CD4-positive, alpha-beta T cell treated with Interleukin-4 for 4 hours (primary cell): ENCODE results near the gene PELI1.
A peak's percentile ranks its signal among the peaks of the same experiment; 100 is the strongest.
"Not testable (repeated sequence)": the region's sequence is repeated elsewhere in the genome, so short reads cannot be mapped to it uniquely, and the experiment has no call there.

ENCODE experiments used
- DNase-seq: peaks from one replicate; pipeline ENCODE4 v3.0.0-alpha.2; 2020

PELI1 gene

DNA sequence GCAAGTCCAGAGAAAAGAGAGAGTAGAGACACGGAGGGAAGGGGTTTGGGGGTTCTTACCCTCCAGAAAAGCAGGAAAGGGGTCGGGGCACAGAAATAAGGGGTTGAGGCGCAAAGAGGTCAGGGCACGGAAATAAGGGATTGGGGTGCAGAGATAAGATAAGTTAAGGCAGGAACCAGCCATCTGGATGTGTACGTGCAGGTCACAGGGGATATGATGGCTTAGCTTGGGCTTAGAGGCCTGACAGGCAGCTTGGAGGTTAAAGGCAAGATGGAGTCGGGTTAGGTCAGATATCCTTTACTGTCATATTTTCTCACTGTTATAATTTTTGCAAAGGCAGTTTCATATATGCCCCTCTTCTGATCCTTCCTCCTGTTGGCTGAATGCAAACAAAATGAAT, 64.5 kb downstream of the PELI1 start:
- DNase-seq: not testable (repeated sequence)

DNA sequence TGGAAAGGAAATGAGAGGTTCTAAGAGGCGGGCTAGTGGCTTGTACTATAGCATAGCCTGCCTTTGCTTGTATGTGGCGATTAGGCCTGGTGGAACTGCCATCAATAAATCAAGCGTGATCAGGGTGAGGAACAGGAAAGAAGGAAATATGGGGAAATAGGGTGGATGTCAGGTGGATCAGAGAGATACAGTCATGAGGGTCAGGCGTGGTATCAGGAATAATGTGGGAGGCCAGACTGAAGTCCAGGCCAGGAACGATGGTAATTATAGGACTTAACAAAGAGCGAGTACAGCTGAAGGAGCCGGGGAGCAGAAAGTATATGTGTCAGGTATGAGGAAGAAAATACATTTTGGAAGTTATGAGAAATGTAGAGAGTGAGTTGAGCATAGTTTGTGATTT, 67.4 kb downstream of the PELI1 start:
- not testable (repeated sequence) for DNase-seq

DNA sequence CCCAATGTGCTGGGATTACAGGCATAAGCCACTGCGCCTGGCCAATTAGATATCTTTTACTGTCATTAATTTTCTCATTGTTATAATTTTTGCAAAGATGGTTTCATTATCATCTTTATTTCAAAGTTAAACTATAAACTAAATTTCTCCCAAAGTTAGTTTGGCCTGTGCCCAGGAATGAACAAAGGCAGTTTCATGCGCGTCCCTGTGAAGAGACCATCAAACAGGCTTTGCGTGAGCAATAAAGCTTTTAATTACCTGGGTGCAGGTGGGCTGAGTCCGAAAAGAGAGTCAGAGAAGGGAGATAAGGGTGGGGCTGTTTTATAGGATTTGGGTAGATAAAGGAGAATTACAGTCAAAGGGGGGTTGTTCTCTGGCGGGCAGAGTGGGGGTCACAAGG, 69.6 kb downstream of the PELI1 start:
- DNase-seq: not testable (repeated sequence)

DNA sequence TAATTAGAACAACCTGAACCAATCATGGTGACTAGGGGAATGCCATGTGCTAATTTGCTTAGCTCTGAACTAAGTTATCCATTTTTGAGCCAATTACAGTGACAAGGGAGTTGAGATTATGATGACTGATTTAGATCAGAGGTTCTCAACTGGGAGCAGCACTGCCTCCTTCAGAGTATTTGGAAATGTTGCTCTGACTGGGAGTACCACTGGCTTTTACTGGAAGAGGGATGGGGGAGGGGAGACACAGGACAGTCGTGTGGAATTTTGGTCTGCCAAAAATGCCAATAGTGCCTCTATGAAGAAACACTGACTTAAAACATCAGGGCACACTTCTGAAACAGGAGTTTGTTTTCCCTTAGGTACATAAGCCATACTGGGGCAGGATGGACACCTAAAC, 76.9 kb downstream of the PELI1 start:
- DNase-seq: no peak

DNA sequence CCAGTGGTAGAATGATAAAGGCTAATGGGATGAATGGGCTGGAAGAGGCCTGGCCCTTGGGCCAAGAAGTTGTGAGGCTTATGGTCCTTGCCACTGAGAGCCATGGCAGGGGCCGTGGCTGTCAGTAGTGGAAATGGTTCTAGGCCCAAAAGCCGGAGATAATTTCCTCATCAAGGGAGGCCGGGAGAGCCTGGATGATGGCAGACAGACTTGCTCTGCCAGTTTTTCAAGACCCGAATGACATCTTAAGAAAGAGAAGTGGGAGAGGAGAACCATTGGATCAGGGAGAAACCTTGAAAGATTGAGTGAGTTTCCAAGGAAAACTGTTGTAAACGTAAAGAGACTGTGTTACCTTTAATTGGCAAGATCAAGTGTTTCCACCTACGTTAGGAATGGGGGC, 78.7 kb downstream of the PELI1 start:
- no peak for DNase-seq

DNA sequence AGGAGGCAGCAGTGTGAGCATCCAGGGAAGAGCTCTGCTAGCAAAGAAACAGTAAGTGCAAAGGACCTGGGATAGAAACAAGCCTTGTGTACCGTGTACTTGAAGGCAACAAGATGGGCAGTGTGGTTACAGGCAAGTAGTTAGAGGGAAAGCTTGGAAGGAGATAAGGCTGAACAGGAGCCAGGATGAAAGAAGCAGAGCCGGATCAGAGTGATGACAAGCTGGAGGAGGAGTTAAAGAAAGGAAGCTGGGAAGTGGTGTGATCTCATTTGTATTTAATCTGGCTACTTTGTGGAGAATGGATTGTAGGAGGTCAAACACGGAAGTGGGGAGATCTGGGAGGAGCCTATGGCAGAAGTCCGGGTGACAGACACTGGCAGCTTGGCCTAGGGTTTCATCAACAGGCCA, 80.3 kb downstream of the PELI1 start:
- DNase-seq: no peak

DNA sequence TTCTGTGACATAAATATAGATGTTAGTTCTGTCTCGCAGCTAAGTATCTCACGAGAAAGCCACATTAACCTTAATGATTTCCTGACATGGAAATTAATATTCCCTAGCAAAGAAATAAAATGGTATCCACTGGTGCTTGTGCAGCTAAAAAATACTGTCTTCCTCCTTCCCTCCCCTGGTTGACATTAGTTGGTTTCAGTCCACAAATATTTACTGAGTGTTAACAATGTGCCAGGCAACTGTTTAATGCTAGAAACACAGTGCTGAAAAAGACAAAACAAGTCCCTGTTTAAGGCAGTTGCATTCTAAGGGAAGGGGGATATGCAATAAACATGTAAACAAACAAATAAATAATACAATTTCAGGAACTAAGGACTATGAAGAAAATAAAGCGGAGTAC, 80.8 kb downstream of the PELI1 start:
- no peak for DNase-seq

DNA sequence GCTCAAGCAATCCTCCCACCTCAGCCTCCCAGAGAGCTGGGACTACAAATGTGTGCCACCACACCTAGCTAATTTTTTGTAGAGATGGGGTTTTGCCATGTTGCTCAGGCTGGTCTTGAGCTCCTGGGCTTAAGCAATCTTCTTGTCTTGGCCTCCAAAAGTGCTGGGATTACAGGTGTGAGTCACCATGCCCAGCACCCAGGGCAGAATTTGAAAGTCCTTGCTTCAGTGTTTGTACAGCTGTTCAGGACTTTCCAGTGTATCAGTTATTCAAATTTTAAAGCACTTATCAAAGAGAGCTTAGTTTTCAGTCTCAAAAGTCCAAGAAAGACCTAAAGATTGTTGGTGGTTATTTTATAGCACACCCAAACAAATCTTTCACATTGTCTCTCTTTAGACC, 81.4 kb downstream of the PELI1 start:
- no peak for DNase-seq

DNA sequence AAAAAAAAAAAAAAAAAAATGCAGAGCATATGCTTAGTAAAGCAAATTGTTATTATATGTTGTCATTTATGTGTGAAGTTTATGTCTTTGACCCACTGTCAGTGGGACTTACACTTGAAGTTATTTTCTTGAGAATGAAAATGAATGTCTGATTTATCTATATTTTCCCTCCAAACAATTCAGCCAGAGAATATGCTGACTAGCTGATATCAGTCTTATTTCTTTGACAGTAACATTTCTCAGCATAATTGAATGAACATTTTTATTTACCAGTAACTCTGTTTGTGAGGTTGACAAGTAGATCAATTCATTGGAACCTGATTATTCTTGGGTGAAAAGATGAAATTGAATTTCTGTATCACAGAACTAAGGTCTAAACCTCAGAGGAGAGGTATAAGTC, 85.0 kb downstream of the PELI1 start:
- no peak for DNase-seq

DNA sequence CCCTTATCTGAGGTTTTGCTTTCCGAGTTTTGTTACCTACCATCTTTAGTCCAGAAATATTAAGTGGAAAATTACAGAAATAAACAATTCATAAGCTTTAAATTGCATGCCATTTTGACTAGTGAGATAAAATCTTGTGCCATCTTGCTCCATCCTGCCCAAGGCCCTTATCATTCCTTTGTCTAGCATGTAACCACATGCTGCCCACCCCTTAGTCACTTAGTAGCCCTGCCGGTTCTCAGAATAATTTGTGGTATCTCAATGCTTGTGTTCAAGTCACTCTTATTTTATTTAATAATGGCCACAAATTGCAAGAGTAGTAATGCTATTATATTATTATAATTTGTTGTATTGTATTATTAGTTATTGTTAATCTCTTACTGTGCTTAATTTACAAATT, 88.2 kb downstream of the PELI1 start:
- DNase-seq: no peak

DNA sequence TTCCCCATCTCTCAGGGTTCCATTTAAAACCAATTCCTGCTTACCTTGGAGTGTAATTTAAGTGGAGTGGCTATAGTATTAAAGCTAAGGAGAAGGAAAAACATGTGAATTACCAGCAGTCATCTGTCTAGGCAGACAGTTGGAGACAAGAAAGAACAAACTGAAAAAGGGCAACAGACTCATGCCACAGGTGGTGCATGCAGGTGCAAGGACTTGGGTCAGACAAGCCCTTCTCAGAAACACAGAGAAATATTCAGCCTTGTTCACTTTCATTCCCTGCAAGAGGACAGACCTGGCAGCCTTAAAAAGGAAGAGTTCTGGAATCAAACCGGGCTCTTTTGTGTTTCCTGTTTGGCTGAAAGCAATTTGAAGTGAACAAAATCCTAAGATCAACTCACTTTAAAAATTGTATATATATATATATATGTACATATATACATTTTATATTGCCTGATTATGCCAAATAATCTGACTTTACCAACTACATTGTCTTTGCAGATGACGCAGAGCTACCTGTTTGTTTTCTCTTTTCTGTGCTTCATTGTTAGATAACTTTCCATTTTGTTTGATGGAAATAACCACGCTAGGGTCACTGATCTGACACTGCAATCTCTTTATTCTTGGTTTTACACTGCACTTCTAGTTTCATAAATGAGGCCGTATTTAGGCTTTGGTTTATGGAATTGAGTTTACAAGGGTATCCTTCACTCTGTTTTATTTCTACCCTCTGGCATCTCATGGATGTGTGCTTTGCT, 89.9 kb downstream of the PELI1 start:
- DNase-seq: no peak

DNA sequence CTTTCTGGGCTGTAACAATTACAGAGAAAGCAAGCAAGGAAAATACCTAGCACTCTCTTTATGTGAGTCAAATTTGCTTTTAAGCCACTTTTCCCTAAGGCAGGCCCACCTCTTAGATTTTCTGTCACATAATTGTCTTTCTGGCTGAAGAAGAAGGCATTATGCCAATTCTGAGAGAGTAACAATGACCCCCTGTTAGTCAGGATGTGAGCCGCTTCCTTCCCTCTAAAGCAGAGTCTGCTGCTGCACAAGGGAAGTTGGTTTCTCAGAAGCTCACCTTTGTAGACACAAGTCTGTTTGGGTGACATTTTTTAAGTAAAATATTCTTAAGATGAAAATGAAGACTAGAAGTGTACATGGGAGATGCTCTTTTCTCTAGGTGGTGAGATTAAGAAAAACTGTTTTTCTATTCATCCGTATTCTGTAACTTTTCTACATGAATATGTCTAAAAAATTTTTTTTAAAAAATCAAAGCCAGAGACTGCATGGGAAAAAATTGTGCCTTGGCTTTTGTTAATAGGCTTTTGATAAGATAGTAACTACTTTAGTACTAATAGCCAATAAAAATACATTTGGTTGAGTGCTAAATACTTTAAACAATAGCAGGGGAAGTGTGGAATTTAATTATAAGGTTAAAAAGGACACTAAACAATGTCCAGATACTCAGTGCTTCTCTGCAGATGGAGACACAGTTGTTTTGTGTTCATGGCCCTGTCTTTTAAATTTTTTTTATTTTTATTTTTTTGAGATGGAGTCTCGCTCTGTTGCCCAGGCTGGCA, 91.6 kb downstream of the PELI1 start:
- DNase-seq: peak; percentile 32

DNA sequence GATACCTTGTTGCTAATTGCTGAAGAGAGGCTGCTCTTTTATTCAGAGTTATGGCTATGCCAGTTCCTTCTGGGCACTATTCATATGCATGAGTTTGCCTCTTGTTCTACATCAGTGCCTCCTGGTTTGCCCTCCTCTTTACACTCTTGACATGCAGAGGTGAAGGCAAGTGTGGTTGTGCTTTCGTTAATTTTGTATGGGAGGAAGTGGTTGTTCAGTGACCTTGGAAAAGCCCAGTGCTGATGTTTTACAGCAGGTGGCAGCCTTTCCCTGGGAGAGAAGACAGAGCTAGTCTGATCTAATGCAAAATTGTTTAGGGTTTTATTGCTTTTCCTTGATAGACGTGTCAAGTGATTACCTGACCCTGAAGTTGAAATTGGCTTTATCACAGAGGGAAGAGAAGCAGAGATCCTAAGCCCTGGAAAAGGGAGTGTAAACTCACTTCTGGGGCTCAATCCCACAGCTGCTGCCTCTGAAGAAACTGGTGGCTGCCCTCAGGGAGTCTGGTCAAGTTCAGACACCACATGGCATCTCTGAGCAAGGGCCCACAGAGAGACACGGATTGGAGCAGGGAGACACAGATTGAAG, 94.5 kb downstream of the PELI1 start:
- peak; percentile 82 for DNase-seq

DNA sequence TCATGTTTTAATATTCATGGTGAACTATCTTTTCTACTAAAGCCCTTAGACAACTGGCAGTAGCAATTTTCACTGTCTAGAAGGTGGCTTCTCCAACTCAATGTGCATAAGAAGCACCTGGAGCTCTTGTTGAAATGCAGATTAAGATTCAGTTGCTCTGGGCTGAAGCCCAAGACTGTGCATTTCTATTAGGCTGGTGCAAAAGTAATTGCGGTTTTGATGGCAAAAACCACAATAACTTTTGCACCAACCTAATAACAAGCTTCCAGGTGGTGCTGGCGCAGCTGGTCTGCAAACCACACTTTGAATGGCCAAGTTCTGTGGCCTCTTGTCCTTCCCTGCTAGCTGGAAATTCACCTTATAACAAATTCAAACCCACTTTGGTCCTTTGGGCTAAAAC, 98.3 kb downstream of the PELI1 start:
- no peak for DNase-seq
